Fibroblast of lung (primary cell): Measurements from ENCODE around the gene ERCC6L2.

Experiments
- EZH2 ChIP-seq: IDR thresholded peaks from 2 replicates; pipeline ENCODE4 v1.5.1; 2012; ENCODE audit warnings: low read length, control low read depth, mild to moderate bottlenecking; ENCODE audit errors: missing control alignments
- TF ChIP-seq, protein P1 (sequence below), 2 donors: IDR thresholded peaks in 1 of 2; conservative IDR thresholded peaks in 1 of 2; 1 replicate in 1 of 2; 2 replicates in 1 of 2; pipeline ENCODE4 v1.5.1; 2011 to 2012; ENCODE audit warnings: low read length in 2 of 2, control low read depth in 1 of 2, inconsistent platforms in 1 of 2, low read depth in 1 of 2, mild to moderate bottlenecking in 1 of 2

- TF ChIP-seq, protein P1, sequence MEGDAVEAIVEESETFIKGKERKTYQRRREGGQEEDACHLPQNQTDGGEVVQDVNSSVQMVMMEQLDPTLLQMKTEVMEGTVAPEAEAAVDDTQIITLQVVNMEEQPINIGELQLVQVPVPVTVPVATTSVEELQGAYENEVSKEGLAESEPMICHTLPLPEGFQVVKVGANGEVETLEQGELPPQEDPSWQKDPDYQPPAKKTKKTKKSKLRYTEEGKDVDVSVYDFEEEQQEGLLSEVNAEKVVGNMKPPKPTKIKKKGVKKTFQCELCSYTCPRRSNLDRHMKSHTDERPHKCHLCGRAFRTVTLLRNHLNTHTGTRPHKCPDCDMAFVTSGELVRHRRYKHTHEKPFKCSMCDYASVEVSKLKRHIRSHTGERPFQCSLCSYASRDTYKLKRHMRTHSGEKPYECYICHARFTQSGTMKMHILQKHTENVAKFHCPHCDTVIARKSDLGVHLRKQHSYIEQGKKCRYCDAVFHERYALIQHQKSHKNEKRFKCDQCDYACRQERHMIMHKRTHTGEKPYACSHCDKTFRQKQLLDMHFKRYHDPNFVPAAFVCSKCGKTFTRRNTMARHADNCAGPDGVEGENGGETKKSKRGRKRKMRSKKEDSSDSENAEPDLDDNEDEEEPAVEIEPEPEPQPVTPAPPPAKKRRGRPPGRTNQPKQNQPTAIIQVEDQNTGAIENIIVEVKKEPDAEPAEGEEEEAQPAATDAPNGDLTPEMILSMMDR (conservative IDR thresholded peaks at IDR 0.05 in 1 of 2, IDR thresholded peaks at IDR 0.05 in 1 of 2; ENCODE audit: low read depth in 1 of 2, low read length in 2 of 2): no peak
- no peak for TF ChIP-seq EZH2
Observed at GRCh38 chr9:95936579-95937075, 61.1 kb downstream of the ERCC6L2 start.
